ENCODE data around the gene VPS37B. TPM values are rescaled to one million over a fixed set of nuclear protein-coding genes. Genes with fewer than 3 reads are reported as not detected.

VPS37B gene
- total RNA-seq, 1 experiment from 2014 or later, result 18.1 TPM

DNA sequence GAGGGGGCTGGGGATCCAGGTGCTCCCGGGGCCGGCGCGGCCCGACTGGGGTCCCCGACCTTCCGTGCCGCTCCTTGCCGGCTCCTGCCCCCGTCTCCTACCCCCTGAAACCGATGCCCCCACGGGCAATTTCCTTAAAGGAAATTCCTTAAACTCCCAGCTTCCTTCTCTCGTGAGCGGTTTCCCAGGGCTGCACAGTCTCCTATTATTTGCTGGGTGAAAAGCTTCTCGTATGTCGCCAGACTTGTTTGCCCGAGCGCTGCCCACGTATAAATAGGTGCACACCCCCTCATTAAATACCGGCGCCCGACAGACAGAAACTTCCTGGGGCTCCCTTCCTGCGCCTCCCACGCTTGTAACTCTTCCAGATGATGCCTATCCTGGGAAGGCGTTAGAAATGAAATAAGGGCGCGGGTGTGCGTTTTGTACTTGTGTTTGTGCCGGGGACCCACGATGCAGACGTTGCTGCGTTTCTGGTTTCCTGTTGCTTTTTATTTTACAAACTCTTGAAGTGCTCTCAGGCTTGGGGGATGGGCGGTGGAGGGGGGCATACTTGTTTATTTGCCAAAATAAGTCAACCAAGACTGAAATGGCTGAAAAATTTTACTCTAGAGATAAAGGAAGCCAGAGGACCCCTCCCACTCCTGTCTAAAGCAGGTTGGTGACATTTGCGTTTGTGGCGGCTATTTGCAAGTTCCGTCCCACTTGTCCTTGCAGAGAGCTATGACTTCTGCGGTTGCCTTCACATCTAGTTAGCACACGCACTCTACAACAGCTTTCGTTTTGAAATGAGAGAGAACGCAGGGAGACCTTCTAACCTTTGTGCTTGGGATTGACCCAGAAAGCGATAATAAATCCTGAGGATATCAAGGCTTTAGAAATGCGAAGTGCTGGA lies 59.6 kb downstream of the VPS37B start:
- ATAC-seq, result no peak
- Mint-ChIP-seq H3K9me3 (no peaks in the 10 kb centered on the region; the same call in 1 of the 2 replicates), H3K4me3 (peak overlapping the region; percentile 87), H3K27ac (no peak overlapping the region), H3K4me1 (peaks cover 33% of the 10 kb centered on the region), H3K27me3 (ENCODE audit: low read depth) (peaks cover 53% of the 10 kb centered on the region), H3K36me3 (peaks cover 3% of the 10 kb centered on the region; the same call in 1 of the 2 replicates)
- CTCF ChIA-PET, result interaction anchor here (1.0 to 2.8 kb wide), 3 partner anchors 25 to 42 kb away, joined by 4 to 10 read pairs (median 6); no protein-coding TSS in a partner anchor
- DNase-seq (ENCODE audit: low spot score), result no peak
- POLR2A ChIA-PET, result interaction anchor here (0.7 kb wide), 1 partner anchor 65 kb away, joined by 6 read pairs; no protein-coding TSS in a partner anchor
- TF ChIP-seq, protein P1, sequence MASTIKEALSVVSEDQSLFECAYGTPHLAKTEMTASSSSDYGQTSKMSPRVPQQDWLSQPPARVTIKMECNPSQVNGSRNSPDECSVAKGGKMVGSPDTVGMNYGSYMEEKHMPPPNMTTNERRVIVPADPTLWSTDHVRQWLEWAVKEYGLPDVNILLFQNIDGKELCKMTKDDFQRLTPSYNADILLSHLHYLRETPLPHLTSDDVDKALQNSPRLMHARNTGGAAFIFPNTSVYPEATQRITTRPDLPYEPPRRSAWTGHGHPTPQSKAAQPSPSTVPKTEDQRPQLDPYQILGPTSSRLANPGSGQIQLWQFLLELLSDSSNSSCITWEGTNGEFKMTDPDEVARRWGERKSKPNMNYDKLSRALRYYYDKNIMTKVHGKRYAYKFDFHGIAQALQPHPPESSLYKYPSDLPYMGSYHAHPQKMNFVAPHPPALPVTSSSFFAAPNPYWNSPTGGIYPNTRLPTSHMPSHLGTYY (CRISPR knock-in tag; IDR thresholded peaks at IDR 0.05), result no peak
- TF ChIP-seq, protein P2, sequence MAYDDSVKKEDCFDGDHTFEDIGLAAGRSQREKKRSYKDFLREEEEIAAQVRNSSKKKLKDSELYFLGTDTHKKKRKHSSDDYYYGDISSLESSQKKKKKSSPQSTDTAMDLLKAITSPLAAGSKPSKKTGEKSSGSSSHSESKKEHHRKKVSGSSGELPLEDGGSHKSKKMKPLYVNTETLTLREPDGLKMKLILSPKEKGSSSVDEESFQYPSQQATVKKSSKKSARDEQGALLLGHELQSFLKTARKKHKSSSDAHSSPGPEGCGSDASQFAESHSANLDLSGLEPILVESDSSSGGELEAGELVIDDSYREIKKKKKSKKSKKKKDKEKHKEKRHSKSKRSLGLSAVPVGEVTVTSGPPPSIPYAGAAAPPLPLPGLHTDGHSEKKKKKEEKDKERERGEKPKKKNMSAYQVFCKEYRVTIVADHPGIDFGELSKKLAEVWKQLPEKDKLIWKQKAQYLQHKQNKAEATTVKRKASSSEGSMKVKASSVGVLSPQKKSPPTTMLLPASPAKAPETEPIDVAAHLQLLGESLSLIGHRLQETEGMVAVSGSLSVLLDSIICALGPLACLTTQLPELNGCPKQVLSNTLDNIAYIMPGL (CRISPR knock-in tag; IDR thresholded peaks at IDR 0.05), result no peak
- TF ChIP-seq, protein P3, sequence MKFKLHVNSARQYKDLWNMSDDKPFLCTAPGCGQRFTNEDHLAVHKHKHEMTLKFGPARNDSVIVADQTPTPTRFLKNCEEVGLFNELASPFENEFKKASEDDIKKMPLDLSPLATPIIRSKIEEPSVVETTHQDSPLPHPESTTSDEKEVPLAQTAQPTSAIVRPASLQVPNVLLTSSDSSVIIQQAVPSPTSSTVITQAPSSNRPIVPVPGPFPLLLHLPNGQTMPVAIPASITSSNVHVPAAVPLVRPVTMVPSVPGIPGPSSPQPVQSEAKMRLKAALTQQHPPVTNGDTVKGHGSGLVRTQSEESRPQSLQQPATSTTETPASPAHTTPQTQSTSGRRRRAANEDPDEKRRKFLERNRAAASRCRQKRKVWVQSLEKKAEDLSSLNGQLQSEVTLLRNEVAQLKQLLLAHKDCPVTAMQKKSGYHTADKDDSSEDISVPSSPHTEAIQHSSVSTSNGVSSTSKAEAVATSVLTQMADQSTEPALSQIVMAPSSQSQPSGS (CRISPR knock-in tag; IDR thresholded peaks at IDR 0.05; ENCODE audit: borderline replicate concordance, low read depth), result no peak
- TF ChIP-seq NR2C2 (CRISPR knock-in tag; IDR thresholded peaks at IDR 0.05), result no peak
- TF ChIP-seq IRF2 (CRISPR knock-in tag; IDR thresholded peaks at IDR 0.05; ENCODE audit: borderline replicate concordance, low read depth), result no peak
- TF ChIP-seq ZNF232 (CRISPR knock-in tag; IDR thresholded peaks at IDR 0.05), result no peak
- TF ChIP-seq ESRRA (CRISPR knock-in tag; IDR thresholded peaks at IDR 0.05; ENCODE audit: borderline replicate concordance), result no peak
- no peak for TF ChIP-seq SOX15 (CRISPR knock-in tag; IDR thresholded peaks at IDR 0.05)
- no peak for TF ChIP-seq ETV6 (CRISPR knock-in tag; IDR thresholded peaks at IDR 0.05)
- no peak for TF ChIP-seq ZNF416 (CRISPR knock-in tag; IDR thresholded peaks at IDR 0.05)
- TF ChIP-seq ZNF219 (CRISPR knock-in tag; IDR thresholded peaks at IDR 0.05; ENCODE audit: borderline replicate concordance), result no peak
- TF ChIP-seq ZNF671 (CRISPR knock-in tag; IDR thresholded peaks at IDR 0.05), result no peak
- TF ChIP-seq TEAD1 (CRISPR knock-in tag; IDR thresholded peaks at IDR 0.05), result no peak
- TF ChIP-seq, protein P4, sequence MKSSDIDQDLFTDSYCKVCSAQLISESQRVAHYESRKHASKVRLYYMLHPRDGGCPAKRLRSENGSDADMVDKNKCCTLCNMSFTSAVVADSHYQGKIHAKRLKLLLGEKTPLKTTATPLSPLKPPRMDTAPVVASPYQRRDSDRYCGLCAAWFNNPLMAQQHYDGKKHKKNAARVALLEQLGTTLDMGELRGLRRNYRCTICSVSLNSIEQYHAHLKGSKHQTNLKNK (CRISPR knock-in tag; IDR thresholded peaks at IDR 0.05), result no peak
- TF ChIP-seq TEAD4 (CRISPR knock-in tag; IDR thresholded peaks at IDR 0.05), result no peak
- TF ChIP-seq, protein P5, sequence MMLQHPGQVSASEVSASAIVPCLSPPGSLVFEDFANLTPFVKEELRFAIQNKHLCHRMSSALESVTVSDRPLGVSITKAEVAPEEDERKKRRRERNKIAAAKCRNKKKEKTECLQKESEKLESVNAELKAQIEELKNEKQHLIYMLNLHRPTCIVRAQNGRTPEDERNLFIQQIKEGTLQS (CRISPR knock-in tag; conservative IDR thresholded peaks at IDR 0.05), result no peak
- TF ChIP-seq, protein P6, sequence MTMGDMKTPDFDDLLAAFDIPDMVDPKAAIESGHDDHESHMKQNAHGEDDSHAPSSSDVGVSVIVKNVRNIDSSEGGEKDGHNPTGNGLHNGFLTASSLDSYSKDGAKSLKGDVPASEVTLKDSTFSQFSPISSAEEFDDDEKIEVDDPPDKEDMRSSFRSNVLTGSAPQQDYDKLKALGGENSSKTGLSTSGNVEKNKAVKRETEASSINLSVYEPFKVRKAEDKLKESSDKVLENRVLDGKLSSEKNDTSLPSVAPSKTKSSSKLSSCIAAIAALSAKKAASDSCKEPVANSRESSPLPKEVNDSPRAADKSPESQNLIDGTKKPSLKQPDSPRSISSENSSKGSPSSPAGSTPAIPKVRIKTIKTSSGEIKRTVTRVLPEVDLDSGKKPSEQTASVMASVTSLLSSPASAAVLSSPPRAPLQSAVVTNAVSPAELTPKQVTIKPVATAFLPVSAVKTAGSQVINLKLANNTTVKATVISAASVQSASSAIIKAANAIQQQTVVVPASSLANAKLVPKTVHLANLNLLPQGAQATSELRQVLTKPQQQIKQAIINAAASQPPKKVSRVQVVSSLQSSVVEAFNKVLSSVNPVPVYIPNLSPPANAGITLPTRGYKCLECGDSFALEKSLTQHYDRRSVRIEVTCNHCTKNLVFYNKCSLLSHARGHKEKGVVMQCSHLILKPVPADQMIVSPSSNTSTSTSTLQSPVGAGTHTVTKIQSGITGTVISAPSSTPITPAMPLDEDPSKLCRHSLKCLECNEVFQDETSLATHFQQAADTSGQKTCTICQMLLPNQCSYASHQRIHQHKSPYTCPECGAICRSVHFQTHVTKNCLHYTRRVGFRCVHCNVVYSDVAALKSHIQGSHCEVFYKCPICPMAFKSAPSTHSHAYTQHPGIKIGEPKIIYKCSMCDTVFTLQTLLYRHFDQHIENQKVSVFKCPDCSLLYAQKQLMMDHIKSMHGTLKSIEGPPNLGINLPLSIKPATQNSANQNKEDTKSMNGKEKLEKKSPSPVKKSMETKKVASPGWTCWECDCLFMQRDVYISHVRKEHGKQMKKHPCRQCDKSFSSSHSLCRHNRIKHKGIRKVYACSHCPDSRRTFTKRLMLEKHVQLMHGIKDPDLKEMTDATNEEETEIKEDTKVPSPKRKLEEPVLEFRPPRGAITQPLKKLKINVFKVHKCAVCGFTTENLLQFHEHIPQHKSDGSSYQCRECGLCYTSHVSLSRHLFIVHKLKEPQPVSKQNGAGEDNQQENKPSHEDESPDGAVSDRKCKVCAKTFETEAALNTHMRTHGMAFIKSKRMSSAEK (CRISPR knock-in tag; IDR thresholded peaks at IDR 0.05; ENCODE audit: borderline replicate concordance), result no peak
